HG02981 (cell line): Measurements from ENCODE around the gene F8.

ENCODE experiments used
- ATAC-seq: cut with Tn5 transposase; IDR thresholded peaks from one replicate; pipeline ENCODE4 v1.9.1; 2021; ENCODE audit warnings: mild to moderate bottlenecking, moderate library complexity; ENCODE audit not compliant: unreplicated experiment

F8 gene

GRCh38 chrX:154793084-154793795 is 229.3 kb downstream of the F8 start:
- no peak for ATAC-seq

GRCh38 chrX:154791939-154792338 is 230.6 kb downstream of the F8 start:
- no peak for ATAC-seq

GRCh38 chrX:154791467-154791866 is 231.1 kb downstream of the F8 start:
- ATAC-seq = no peak
